ENCODE results near the gene ECEL1. TPM values are rescaled to one million over a fixed set of nuclear protein-coding genes. Genes with fewer than 3 reads are reported as not detected.

ECEL1 gene
- total RNA-seq, 1 experiment from 2014 or later: 23.3 TPM

DNA sequence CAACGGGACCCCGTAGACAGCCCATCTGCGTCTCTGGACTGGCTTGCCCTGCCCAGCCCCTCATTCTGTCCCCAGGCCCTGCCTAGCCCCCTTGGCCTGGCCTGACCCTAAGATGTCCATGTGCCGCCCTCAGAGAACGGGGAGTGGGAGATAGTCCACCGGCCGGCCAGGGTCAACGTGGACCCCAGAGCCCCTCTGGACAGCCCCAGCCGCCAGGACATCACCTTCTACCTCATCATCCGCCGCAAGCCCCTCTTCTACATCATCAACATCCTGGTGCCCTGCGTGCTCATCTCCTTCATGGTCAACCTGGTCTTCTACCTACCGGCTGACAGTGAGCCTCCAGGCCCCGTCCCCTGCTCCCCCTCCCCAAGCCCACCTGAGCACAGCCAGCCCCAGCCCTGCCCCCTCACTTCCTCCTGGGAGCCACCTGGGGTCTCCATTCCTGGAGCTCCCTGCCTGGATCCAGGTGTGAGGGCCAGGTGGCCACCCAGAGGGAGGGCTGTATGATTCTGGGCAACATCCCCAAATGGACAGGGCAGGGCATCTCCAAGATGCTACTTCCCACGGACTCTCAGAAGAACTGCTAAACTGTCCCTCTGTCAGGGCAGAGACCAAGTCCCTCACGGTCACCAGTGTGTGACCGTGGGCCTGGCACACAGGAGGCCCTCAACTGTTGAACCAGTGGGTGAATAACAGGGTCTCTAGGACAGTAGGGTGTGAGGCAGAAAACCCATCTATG lies 42.3 kb upstream of the ECEL1 start:
- Mint-ChIP-seq H3K4me1 (peaks cover 11% of the 10 kb centered on the region), H3K4me3 (no peak overlapping the region), H3K36me3 (no peaks in the 10 kb centered on the region), H3K27me3 (ENCODE audit: low read depth) (peaks cover 13% of the 10 kb centered on the region), H3K9me3 (no peaks in the 10 kb centered on the region), H3K27ac (no peak overlapping the region; the same call in 1 of the 2 replicates)
- ChIA-PET CTCF (no interaction called here), POLR2A (no interaction called here)
- TF ChIP-seq ZNF138 (CRISPR knock-in tag; conservative IDR thresholded peaks at IDR 0.05) (no peak), ZNF416 (CRISPR knock-in tag; IDR thresholded peaks at IDR 0.05) (no peak), ZNF121 (CRISPR knock-in tag; IDR thresholded peaks at IDR 0.05) (no peak), GRHL2 (CRISPR knock-in tag; IDR thresholded peaks at IDR 0.05; ENCODE audit: insufficient replicate concordance, severe bottlenecking) (no peak), EMX1 (CRISPR knock-in tag; IDR thresholded peaks at IDR 0.05) (no peak), TCF7 (CRISPR knock-in tag; IDR thresholded peaks at IDR 0.05; ENCODE audit: low read depth) (no peak), ZNF317 (CRISPR knock-in tag; IDR thresholded peaks at IDR 0.05; ENCODE audit: borderline replicate concordance, low read depth) (no peak), FOXJ3 (CRISPR knock-in tag; IDR thresholded peaks at IDR 0.05; ENCODE audit: borderline replicate concordance) (no peak), MXD4 (CRISPR knock-in tag; IDR thresholded peaks at IDR 0.05; ENCODE audit: borderline replicate concordance) (no peak), ESRRA (CRISPR knock-in tag; IDR thresholded peaks at IDR 0.05; ENCODE audit: borderline replicate concordance) (no peak), SMAD3 (CRISPR knock-in tag; IDR thresholded peaks at IDR 0.05; ENCODE audit: borderline replicate concordance) (no peak), MLX (CRISPR knock-in tag; IDR thresholded peaks at IDR 0.05) (no peak), NR3C1 (CRISPR knock-in tag; conservative IDR thresholded peaks at IDR 0.05; ENCODE audit: low read depth) (no peak), TEAD1 (CRISPR knock-in tag; IDR thresholded peaks at IDR 0.05) (no peak)
- TF ChIP-seq, protein P1, sequence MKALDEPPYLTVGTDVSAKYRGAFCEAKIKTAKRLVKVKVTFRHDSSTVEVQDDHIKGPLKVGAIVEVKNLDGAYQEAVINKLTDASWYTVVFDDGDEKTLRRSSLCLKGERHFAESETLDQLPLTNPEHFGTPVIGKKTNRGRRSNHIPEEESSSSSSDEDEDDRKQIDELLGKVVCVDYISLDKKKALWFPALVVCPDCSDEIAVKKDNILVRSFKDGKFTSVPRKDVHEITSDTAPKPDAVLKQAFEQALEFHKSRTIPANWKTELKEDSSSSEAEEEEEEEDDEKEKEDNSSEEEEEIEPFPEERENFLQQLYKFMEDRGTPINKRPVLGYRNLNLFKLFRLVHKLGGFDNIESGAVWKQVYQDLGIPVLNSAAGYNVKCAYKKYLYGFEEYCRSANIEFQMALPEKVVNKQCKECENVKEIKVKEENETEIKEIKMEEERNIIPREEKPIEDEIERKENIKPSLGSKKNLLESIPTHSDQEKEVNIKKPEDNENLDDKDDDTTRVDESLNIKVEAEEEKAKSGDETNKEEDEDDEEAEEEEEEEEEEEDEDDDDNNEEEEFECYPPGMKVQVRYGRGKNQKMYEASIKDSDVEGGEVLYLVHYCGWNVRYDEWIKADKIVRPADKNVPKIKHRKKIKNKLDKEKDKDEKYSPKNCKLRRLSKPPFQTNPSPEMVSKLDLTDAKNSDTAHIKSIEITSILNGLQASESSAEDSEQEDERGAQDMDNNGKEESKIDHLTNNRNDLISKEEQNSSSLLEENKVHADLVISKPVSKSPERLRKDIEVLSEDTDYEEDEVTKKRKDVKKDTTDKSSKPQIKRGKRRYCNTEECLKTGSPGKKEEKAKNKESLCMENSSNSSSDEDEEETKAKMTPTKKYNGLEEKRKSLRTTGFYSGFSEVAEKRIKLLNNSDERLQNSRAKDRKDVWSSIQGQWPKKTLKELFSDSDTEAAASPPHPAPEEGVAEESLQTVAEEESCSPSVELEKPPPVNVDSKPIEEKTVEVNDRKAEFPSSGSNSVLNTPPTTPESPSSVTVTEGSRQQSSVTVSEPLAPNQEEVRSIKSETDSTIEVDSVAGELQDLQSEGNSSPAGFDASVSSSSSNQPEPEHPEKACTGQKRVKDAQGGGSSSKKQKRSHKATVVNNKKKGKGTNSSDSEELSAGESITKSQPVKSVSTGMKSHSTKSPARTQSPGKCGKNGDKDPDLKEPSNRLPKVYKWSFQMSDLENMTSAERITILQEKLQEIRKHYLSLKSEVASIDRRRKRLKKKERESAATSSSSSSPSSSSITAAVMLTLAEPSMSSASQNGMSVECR (CRISPR knock-in tag; IDR thresholded peaks at IDR 0.05; ENCODE audit: borderline replicate concordance): no peak
- TF ChIP-seq, protein P2, sequence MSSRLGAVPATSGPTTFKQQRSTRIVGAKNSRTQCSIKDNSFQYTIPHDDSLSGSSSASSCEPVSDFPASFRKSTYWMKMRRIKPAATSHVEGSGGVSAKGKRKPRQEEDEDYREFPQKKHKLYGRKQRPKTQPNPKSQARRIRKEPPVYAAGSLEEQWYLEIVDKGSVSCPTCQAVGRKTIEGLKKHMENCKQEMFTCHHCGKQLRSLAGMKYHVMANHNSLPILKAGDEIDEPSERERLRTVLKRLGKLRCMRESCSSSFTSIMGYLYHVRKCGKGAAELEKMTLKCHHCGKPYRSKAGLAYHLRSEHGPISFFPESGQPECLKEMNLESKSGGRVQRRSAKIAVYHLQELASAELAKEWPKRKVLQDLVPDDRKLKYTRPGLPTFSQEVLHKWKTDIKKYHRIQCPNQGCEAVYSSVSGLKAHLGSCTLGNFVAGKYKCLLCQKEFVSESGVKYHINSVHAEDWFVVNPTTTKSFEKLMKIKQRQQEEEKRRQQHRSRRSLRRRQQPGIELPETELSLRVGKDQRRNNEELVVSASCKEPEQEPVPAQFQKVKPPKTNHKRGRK (CRISPR knock-in tag; IDR thresholded peaks at IDR 0.05; ENCODE audit: borderline replicate concordance): no peak
- TF ChIP-seq, protein P3, sequence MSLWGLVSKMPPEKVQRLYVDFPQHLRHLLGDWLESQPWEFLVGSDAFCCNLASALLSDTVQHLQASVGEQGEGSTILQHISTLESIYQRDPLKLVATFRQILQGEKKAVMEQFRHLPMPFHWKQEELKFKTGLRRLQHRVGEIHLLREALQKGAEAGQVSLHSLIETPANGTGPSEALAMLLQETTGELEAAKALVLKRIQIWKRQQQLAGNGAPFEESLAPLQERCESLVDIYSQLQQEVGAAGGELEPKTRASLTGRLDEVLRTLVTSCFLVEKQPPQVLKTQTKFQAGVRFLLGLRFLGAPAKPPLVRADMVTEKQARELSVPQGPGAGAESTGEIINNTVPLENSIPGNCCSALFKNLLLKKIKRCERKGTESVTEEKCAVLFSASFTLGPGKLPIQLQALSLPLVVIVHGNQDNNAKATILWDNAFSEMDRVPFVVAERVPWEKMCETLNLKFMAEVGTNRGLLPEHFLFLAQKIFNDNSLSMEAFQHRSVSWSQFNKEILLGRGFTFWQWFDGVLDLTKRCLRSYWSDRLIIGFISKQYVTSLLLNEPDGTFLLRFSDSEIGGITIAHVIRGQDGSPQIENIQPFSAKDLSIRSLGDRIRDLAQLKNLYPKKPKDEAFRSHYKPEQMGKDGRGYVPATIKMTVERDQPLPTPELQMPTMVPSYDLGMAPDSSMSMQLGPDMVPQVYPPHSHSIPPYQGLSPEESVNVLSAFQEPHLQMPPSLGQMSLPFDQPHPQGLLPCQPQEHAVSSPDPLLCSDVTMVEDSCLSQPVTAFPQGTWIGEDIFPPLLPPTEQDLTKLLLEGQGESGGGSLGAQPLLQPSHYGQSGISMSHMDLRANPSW (CRISPR knock-in tag; conservative IDR thresholded peaks at IDR 0.05; ENCODE audit: low read depth): no peak
- TF ChIP-seq, protein P4, sequence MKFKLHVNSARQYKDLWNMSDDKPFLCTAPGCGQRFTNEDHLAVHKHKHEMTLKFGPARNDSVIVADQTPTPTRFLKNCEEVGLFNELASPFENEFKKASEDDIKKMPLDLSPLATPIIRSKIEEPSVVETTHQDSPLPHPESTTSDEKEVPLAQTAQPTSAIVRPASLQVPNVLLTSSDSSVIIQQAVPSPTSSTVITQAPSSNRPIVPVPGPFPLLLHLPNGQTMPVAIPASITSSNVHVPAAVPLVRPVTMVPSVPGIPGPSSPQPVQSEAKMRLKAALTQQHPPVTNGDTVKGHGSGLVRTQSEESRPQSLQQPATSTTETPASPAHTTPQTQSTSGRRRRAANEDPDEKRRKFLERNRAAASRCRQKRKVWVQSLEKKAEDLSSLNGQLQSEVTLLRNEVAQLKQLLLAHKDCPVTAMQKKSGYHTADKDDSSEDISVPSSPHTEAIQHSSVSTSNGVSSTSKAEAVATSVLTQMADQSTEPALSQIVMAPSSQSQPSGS (CRISPR knock-in tag; IDR thresholded peaks at IDR 0.05; ENCODE audit: borderline replicate concordance, low read depth): no peak
- TF ChIP-seq, protein P5, sequence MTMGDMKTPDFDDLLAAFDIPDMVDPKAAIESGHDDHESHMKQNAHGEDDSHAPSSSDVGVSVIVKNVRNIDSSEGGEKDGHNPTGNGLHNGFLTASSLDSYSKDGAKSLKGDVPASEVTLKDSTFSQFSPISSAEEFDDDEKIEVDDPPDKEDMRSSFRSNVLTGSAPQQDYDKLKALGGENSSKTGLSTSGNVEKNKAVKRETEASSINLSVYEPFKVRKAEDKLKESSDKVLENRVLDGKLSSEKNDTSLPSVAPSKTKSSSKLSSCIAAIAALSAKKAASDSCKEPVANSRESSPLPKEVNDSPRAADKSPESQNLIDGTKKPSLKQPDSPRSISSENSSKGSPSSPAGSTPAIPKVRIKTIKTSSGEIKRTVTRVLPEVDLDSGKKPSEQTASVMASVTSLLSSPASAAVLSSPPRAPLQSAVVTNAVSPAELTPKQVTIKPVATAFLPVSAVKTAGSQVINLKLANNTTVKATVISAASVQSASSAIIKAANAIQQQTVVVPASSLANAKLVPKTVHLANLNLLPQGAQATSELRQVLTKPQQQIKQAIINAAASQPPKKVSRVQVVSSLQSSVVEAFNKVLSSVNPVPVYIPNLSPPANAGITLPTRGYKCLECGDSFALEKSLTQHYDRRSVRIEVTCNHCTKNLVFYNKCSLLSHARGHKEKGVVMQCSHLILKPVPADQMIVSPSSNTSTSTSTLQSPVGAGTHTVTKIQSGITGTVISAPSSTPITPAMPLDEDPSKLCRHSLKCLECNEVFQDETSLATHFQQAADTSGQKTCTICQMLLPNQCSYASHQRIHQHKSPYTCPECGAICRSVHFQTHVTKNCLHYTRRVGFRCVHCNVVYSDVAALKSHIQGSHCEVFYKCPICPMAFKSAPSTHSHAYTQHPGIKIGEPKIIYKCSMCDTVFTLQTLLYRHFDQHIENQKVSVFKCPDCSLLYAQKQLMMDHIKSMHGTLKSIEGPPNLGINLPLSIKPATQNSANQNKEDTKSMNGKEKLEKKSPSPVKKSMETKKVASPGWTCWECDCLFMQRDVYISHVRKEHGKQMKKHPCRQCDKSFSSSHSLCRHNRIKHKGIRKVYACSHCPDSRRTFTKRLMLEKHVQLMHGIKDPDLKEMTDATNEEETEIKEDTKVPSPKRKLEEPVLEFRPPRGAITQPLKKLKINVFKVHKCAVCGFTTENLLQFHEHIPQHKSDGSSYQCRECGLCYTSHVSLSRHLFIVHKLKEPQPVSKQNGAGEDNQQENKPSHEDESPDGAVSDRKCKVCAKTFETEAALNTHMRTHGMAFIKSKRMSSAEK (CRISPR knock-in tag; IDR thresholded peaks at IDR 0.05; ENCODE audit: borderline replicate concordance): no peak
- DNase-seq (ENCODE audit: low spot score) (peak; percentile 7), ATAC-seq (no peak)
